22Rv1 (cell line): ENCODE measurements around the gene PTPRD.

ENCODE experiments used
- CTCF ChIP-seq: fragments of 450-650 bp; IDR thresholded peaks from 2 replicates; pipeline ENCODE4 v1.5.1; 2017; ENCODE audit warnings: mild to moderate bottlenecking
- ZFX ChIP-seq: fragments of 450-650 bp; IDR thresholded peaks from 2 replicates; pipeline ENCODE4 v1.6.1; 2017; ENCODE audit warnings: antibody characterized with exemption, borderline replicate concordance

DNA sequence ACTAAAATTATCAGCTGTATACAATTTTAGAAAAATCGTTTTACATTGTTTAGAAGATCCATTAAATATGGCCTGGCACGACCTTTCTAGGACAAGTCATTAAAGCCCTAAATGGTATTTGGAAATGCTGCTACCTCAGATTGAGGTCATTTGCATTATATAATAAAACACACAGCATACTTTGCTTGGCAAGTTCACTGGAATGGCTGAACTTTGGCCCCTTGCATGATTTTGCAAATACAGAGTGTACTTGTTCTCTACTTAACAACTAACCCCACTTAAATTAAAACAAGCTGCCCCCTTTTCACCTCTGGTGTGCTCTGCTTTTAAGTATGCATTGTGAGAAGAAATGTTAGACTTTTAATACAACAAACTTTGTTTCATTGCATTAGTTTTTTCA is 860.1 kb downstream of the PTPRD start:
- TF ChIP-seq CTCF (no peak), ZFX (no peak)
